PC-3 (cell line): ENCODE data around the gene EXD3.

ENCODE experiments used
- CTCF ChIP-seq: fragments of 300-600 bp; sonication (generic); conservative IDR thresholded peaks from 2 replicates; pipeline ENCODE4 v1.5.1; 2017; ENCODE audit warnings: antibody characterized with exemption, low read depth, mild to moderate bottlenecking, low read length
- EZH2phosphoT487 ChIP-seq: fragments of 300-600 bp; sonication (generic); IDR thresholded peaks from 2 replicates; pipeline ENCODE4 v1.6.1; 2018; ENCODE audit warnings: mild to moderate bottlenecking, antibody characterized with exemption, low read length, borderline replicate concordance

- no peak for TF ChIP-seq CTCF
- TF ChIP-seq EZH2phosphoT487, result no peak
Observed at GRCh38 chr9:137385061-137385655, 37.8 kb downstream of the EXD3 start.
